Keratinocyte (primary cell): Measurements from ENCODE around the gene SOCS6. TPM values are rescaled to one million over a fixed set of nuclear protein-coding genes. Genes with fewer than 3 reads are reported as not detected.

Experiments
- DNase-seq: peaks from one replicate; pipeline ENCODE4 v3.0.0-alpha.2; 2011; ENCODE audit warnings: low read depth, missing footprints, low spot score
- FAIRE-seq: peaks from 2 replicates; lab custom pipeline; 2011; peaks lifted over from hg19 to GRCh38; lab: Jason Lieb, UNC
- H2AFZ ChIP-seq: 2 replicates; pipeline ENCODE4 v1.6.0; 2012; ENCODE audit warnings: low read length, control low read depth, inconsistent platforms; ENCODE audit not compliant: control insufficient read depth
- H3K27ac ChIP-seq: 2 replicates; pipeline ENCODE4 v1.5.1; 2011; ENCODE audit warnings: low read length; ENCODE audit not compliant: control insufficient read depth, insufficient read depth
- H3K27me3 ChIP-seq: 3 replicates; pipeline ENCODE4 v1.6.0; 2011; ENCODE audit warnings: low read length; ENCODE audit not compliant: control insufficient read depth, insufficient read depth; ENCODE audit errors: extremely low read depth
- H3K36me3 ChIP-seq, 2 experiments: 2 replicates in 1 of 2; 3 replicates in 1 of 2; pipeline ENCODE4 v1.5.1; 2011; ENCODE audit warnings: low read length in 2 of 2, mild to moderate bottlenecking in 1 of 2; ENCODE audit not compliant: control insufficient read depth in 2 of 2, insufficient read depth in 2 of 2; ENCODE audit errors: extremely low read depth in 1 of 2
- H3K4me1 ChIP-seq: 3 replicates; pipeline ENCODE4 v1.5.1; 2011; ENCODE audit warnings: low read length; ENCODE audit not compliant: control insufficient read depth, insufficient read depth; ENCODE audit errors: extremely low read depth
- H3K4me2 ChIP-seq: 3 replicates; pipeline ENCODE4 v1.6.0; 2011; ENCODE audit warnings: low read depth, low read length; ENCODE audit not compliant: control insufficient read depth, insufficient read depth; ENCODE audit errors: extremely low read depth
- H3K4me3 ChIP-seq, 3 experiments: fragments of 200-600 bp in 1 of 3; sonication (generic) in 1 of 3; 2 replicates in 2 of 3; 3 replicates in 1 of 3; pipeline ENCODE4 v1.5.1; 2011 to 2016; ENCODE audit warnings: low read length in 3 of 3, mild to moderate bottlenecking in 3 of 3, control low read depth in 2 of 3, inconsistent platforms in 1 of 3, low read depth in 1 of 3, mixed read lengths in 1 of 3, mixed run types in 1 of 3, moderate library complexity in 1 of 3; ENCODE audit not compliant: control insufficient read depth in 2 of 3, insufficient read depth in 2 of 3; ENCODE audit errors: extremely low read depth in 1 of 3
- H3K79me2 ChIP-seq: 2 replicates; pipeline ENCODE4 v1.6.0; 2012; ENCODE audit warnings: low read length; ENCODE audit not compliant: control insufficient read depth, insufficient read depth
- H3K9ac ChIP-seq: 3 replicates; pipeline ENCODE4 v1.6.0; 2011; ENCODE audit warnings: low read length; ENCODE audit not compliant: control insufficient read depth, insufficient read depth; ENCODE audit errors: extremely low read depth
- H3K9me1 ChIP-seq: 3 replicates; pipeline ENCODE4 v1.6.0; 2011; ENCODE audit warnings: low read length; ENCODE audit not compliant: control insufficient read depth, insufficient read depth; ENCODE audit errors: extremely low read depth
- H3K9me3 ChIP-seq: 2 replicates; pipeline ENCODE4 v1.5.1; 2012; ENCODE audit warnings: low read depth, low read length; ENCODE audit not compliant: control insufficient read depth
- H4K20me1 ChIP-seq: 3 replicates; pipeline ENCODE4 v1.6.0; 2011; ENCODE audit warnings: low read length; ENCODE audit not compliant: control insufficient read depth, insufficient read depth; ENCODE audit errors: extremely low read depth
- CTCF ChIP-seq, 3 experiments: IDR thresholded peaks in 1 of 3; conservative IDR thresholded peaks in 1 of 3; optimal IDR thresholded peaks in 1 of 3; 2 replicates in 2 of 3; 3 replicates in 1 of 3; pipeline versions ENCODE3 to v1.5.1; 2011; ENCODE audit warnings: low read length in 3 of 3, mild to moderate bottlenecking in 3 of 3, moderate library complexity in 2 of 3, control low read depth in 1 of 3, inconsistent platforms in 1 of 3; ENCODE audit not compliant: insufficient read depth in 2 of 3; ENCODE audit errors: extremely low read depth in 1 of 3
- EZH2 ChIP-seq: IDR thresholded peaks from one replicate; pipeline ENCODE4 v1.6.1; 2012; ENCODE audit warnings: inconsistent platforms, mild to moderate bottlenecking, low read length, moderate library complexity
- dilution Hi-C: fragments of 300-500 bp; cut with MboI; formaldehyde crosslinking; loops from one replicate; pipeline ENCODE4 v1.7.0; 2020; ENCODE audit warnings: low sequenced_read_pairs; ENCODE audit not compliant: extremely low pct_ligation_motif_present
- polyA plus RNA-seq, 5 experiments: library from polyadenylated mRNA; depleted of rRNA in 3 of 5; stranded (reverse) in 3 of 5; stranded (forward) in 1 of 5; unstranded in 1 of 5; fragments of >200 nt; gene quantifications; 1 replicate in 1 of 5; 2 replicates in 3 of 5; 3 replicates in 1 of 5; pipeline versions ENCODE4 v1.2.1 to v1.2.3, GENCODE V29; 2011 to 2012; ENCODE audit warnings: missing spikeins in 2 of 5, low read depth in 1 of 5, low replicate concordance in 1 of 5

SOCS6 gene
- polyA plus RNA-seq, 1 donor (not counting 4 experiments of a cell fraction or from before 2014, with no cell fraction given) = 22.2 TPM

- H3K27ac ChIP-seq = no peak overlapping the region
- H3K79me2 ChIP-seq = peaks cover 98% of the 10 kb centered on the region
These were observed 19.9 kb downstream of the SOCS6 start for GRCh38 chr18:70308555-70309294.

GRCh38 chr18:70310560-70311320 is 21.9 kb downstream of the SOCS6 start:
- dilution Hi-C loops = no loop called here
- Histone ChIP-seq H3K9me1 (peaks cover 2% of the 10 kb centered on the region), H3K9ac (no peak overlapping the region), H3K27ac (no peak overlapping the region), H3K27me3 (no peaks in the 10 kb centered on the region), H3K4me3 (no peak overlapping the region), H4K20me1 (peaks cover 10% of the 10 kb centered on the region), H3K9me3 (no peaks in the 10 kb centered on the region), H3K4me1 (no peaks in the 10 kb centered on the region), H3K36me3 (no peaks in the 10 kb centered on the region), H3K4me2 (no peak overlapping the region), H3K79me2 (peaks cover 98% of the 10 kb centered on the region), H2AFZ (no peak overlapping the region)
- DNase-seq = no peak
- TF ChIP-seq EZH2 = no peak
- TF ChIP-seq CTCF (optimal IDR thresholded peaks at IDR 0.05 in 1 of 3, IDR thresholded peaks at IDR 0.05 in 1 of 3, conservative IDR thresholded peaks at IDR 0.05 in 1 of 3; ENCODE audit: extremely low read depth in 1 of 3, insufficient read depth in 2 of 3, low read length in 3 of 3) = no peak
- FAIRE-seq = no peak

More at GRCh38 chr18:70308555-70309294, 19.9 kb downstream of the SOCS6 start:
- H3K36me3 ChIP-seq = no peaks in the 10 kb centered on the region
- DNase-seq (no peak), FAIRE-seq (no peak)
- TF ChIP-seq CTCF (optimal IDR thresholded peaks at IDR 0.05 in 1 of 3, IDR thresholded peaks at IDR 0.05 in 1 of 3, conservative IDR thresholded peaks at IDR 0.05 in 1 of 3; ENCODE audit: extremely low read depth in 1 of 3, insufficient read depth in 2 of 3, low read length in 3 of 3) (no peak), EZH2 (no peak)
- H3K4me1 ChIP-seq = no peaks in the 10 kb centered on the region
- no peaks in the 10 kb centered on the region for H3K27me3 ChIP-seq
- no peak overlapping the region for H3K4me3 ChIP-seq
- H2AFZ ChIP-seq = no peak overlapping the region
- peaks cover 2% of the 10 kb centered on the region for H3K9me1 ChIP-seq
- H3K9ac ChIP-seq = no peak overlapping the region
- H3K4me2 ChIP-seq = no peak overlapping the region
- peaks cover 10% of the 10 kb centered on the region for H4K20me1 ChIP-seq
- dilution Hi-C loops = no loop called here
- no peaks in the 10 kb centered on the region for H3K9me3 ChIP-seq
